Neural crest cell (in vitro differentiated cells): ENCODE measurements around the gene ARHGAP26. TPM values are rescaled to one million over a fixed set of nuclear protein-coding genes. Genes with fewer than 3 reads are reported as not detected.

Experiments used
- DNase-seq: peaks from one replicate; pipeline ENCODE4 v3.0.0; 2021; ENCODE audit warnings: low read depth, mixed read lengths, low spot score
- H3K27ac Mint-ChIP-seq: one replicate; pipeline ENCODE4 v1.8.0; 2021; ENCODE audit warnings: mild to moderate bottlenecking, mixed read lengths; ENCODE audit not compliant: unreplicated experiment
- H3K27me3 Mint-ChIP-seq: 2 replicates; pipeline ENCODE4 v1.8.0; 2021; ENCODE audit warnings: low read depth, mild to moderate bottlenecking, mixed read lengths
- H3K36me3 Mint-ChIP-seq: 2 replicates; pipeline ENCODE4 v1.8.0; 2021; ENCODE audit warnings: low read depth, mild to moderate bottlenecking, mixed read lengths
- H3K4me1 Mint-ChIP-seq: 2 replicates; pipeline ENCODE4 v1.8.0; 2021; ENCODE audit warnings: mixed read lengths
- H3K4me3 Mint-ChIP-seq: one replicate; pipeline ENCODE4 v1.8.0; 2021; ENCODE audit warnings: mild to moderate bottlenecking, mixed read lengths
- H3K9me3 Mint-ChIP-seq: 2 replicates; pipeline ENCODE4 v1.8.0; 2021; ENCODE audit warnings: mixed read lengths
- CTCF ChIP-seq: fragments of 200-600 bp; sonication (generic); conservative IDR thresholded peaks from 2 replicates; pipeline ENCODE4 v1.5.0; 2021; ENCODE audit warnings: antibody characterized with exemption, mild to moderate bottlenecking
- total RNA-seq: library from RNA; stranded (reverse); gene quantifications from 2 replicates; pipeline ENCODE4 v1.2.1, GENCODE V29; 2021

Gene ARHGAP26
- total RNA-seq, 1 donor from 2014 or later: 5.5 TPM

- TF ChIP-seq CTCF: no peak
- H3K4me3 Mint-ChIP-seq: no peak overlapping the region
- no peaks in the 10 kb centered on the region for H3K9me3 Mint-ChIP-seq
- no peak for DNase-seq
- peaks cover 21% of the 10 kb centered on the region for H3K4me1 Mint-ChIP-seq
- H3K27me3 Mint-ChIP-seq: no peaks in the 10 kb centered on the region
- H3K36me3 Mint-ChIP-seq: peaks cover 3% of the 10 kb centered on the region
- H3K27ac Mint-ChIP-seq: peak overlapping the region; percentile 31
Measured at GRCh38 chr5:143224672-143225071, 454.5 kb downstream of the ARHGAP26 start.

GRCh38 chr5:143225511-143225910 lies 455.3 kb downstream of the ARHGAP26 start:
- no peak for TF ChIP-seq CTCF
- peaks cover 3% of the 10 kb centered on the region for H3K36me3 Mint-ChIP-seq
- H3K27ac Mint-ChIP-seq: no peak overlapping the region
- no peak for DNase-seq
- no peaks in the 10 kb centered on the region for H3K27me3 Mint-ChIP-seq
- H3K4me3 Mint-ChIP-seq: no peak overlapping the region
- H3K9me3 Mint-ChIP-seq: no peaks in the 10 kb centered on the region
- H3K4me1 Mint-ChIP-seq: peaks cover 27% of the 10 kb centered on the region

- no peak for TF ChIP-seq CTCF
- no peaks in the 10 kb centered on the region for H3K27me3 Mint-ChIP-seq
Measured at GRCh38 chr5:143226361-143226760, 456.2 kb downstream of the ARHGAP26 start.

GRCh38 chr5:143226872-143227271 lies 456.7 kb downstream of the ARHGAP26 start:
- Mint-ChIP-seq H3K27me3 (no peaks in the 10 kb centered on the region), H3K4me3 (no peak overlapping the region), H3K9me3 (no peaks in the 10 kb centered on the region), H3K4me1 (peaks cover 19% of the 10 kb centered on the region), H3K36me3 (peaks cover 3% of the 10 kb centered on the region), H3K27ac (no peak overlapping the region)
- TF ChIP-seq CTCF: no peak
- no peak for DNase-seq

More at GRCh38 chr5:143226361-143226760, 456.2 kb downstream of the ARHGAP26 start:
- no peak for DNase-seq
- no peak overlapping the region for H3K27ac Mint-ChIP-seq
- no peak overlapping the region for H3K4me3 Mint-ChIP-seq
- H3K4me1 Mint-ChIP-seq: peaks cover 23% of the 10 kb centered on the region
- peaks cover 3% of the 10 kb centered on the region for H3K36me3 Mint-ChIP-seq
- H3K9me3 Mint-ChIP-seq: no peaks in the 10 kb centered on the region

- Mint-ChIP-seq H3K27me3 (no peaks in the 10 kb centered on the region), H3K27ac (no peak overlapping the region), H3K36me3 (peaks cover 3% of the 10 kb centered on the region), H3K4me3 (no peak overlapping the region), H3K4me1 (peaks cover 14% of the 10 kb centered on the region), H3K9me3 (no peaks in the 10 kb centered on the region)
- TF ChIP-seq CTCF: no peak
- no peak for DNase-seq
Measured at GRCh38 chr5:143227301-143227700, 457.1 kb downstream of the ARHGAP26 start.
